Ovary (tissue), 9 donors: ENCODE measurements around the gene ZNF391. TPM values are rescaled to one million over a fixed set of nuclear protein-coding genes. Genes with fewer than 3 reads are reported as not detected.

Source experiments
- DNase-seq, 5 donors: peaks; one replicate each; pipeline ENCODE4 v3.0.0-alpha.2; 2019 to 2020
- H3K27ac ChIP-seq, 2 donors: fragments of 200-600 bp; one replicate each; pipeline versions ENCODE4 v1.5.1 to v1.8.0; 2019 to 2022
- H3K27me3 ChIP-seq: fragments of 200-600 bp; one replicate; pipeline ENCODE4 v1.8.0; 2022
- H3K36me3 ChIP-seq: fragments of 200-600 bp; sonication (generic); one replicate; pipeline ENCODE4 v1.5.1; 2019
- H3K4me1 ChIP-seq: one replicate; pipeline ENCODE4 v1.8.1; 2013; ENCODE audit warnings: mild to moderate bottlenecking, moderate library complexity; ENCODE audit not compliant: insufficient read depth
- H3K4me3 ChIP-seq: fragments of 200-600 bp; sonication (generic); one replicate; pipeline ENCODE4 v1.5.1; 2017
- H3K9me3 ChIP-seq, 2 donors: fragments of 200-600 bp in 1 of 2; sonication (generic) in 1 of 2; one replicate each; pipeline versions ENCODE4 v1.5.1 to v1.8.1; 2013 to 2019; ENCODE audit warnings: mild to moderate bottlenecking in 1 of 2, moderate library complexity in 1 of 2
- CTCF ChIP-seq, 3 donors: fragments of 450-650 bp in 2 of 3; fragments of 200-600 bp in 1 of 3; IDR thresholded peaks; one replicate each; pipeline versions ENCODE4 v1.5.1 to v1.8.0; 2016 to 2022; ENCODE audit warnings: antibody characterized with exemption in 3 of 3, mild to moderate bottlenecking in 1 of 3
- EP300 ChIP-seq: sonication (generic); formaldehyde crosslinking; IDR thresholded peaks from one replicate; pipeline ENCODE4 v1.6.1; 2017; ENCODE audit warnings: antibody characterized with exemption
- POLR2A ChIP-seq: fragments of 450-650 bp; IDR thresholded peaks from one replicate; pipeline ENCODE4 v1.6.1; 2017; ENCODE audit warnings: antibody characterized with exemption, mild to moderate bottlenecking, moderate library complexity
- WGBS, 3 donors: extraction: QIAGEN DNeasy Blood & Tissue Kit in 1 of 3; methylation state at CpG; one replicate each; pipeline versions ENCODE4 v1.1.5 to v1.1.7; 2013 to 2017; 5-methylcytosine and 5-hydroxymethylcytosine counted together
- intact Hi-C, 4 donors: fragments of 100-400 bp; cut with DNase I; formaldehyde crosslinking; loops; one replicate each; pipeline versions ENCODE4 v1.11.0 to v1.15.1; 2022 to 2023
- polyA plus RNA-seq, 2 donors: library from polyadenylated mRNA; stranded (reverse); fragments of 200-250 nt in 1 of 2; fragments of 350-450 nt in 1 of 2; fragmentation: Illumina TruSeq in 1 of 2; extraction: RNeasy Lipid Tissue Mini Kit (QIAGEN cat#74804) in 1 of 2; gene quantifications; one replicate each; pipeline ENCODE4 v1.2.3, GENCODE V29; 2013 to 2014
- total RNA-seq, 7 donors: library from RNA; depleted of rRNA in 2 of 7; stranded (reverse); fragments of >200 nt in 2 of 7; fragmentation: NEBNext Ultra II Directional in 3 of 7; extraction: Animal tissue kit (Norgen Biotek cat#: 25700) in 3 of 7; gene quantifications; one replicate each; pipeline versions ENCODE4 v1.1.0 to v1.2.4, GENCODE V29; 2016 to 2023
- donor health status: DM: no; HTN: no; CAD: no; lungs with moderate emphysema.
- donor health status: DM: no; HTN: no; CAD: no.
- donor health status: Bipolar disorder and iron deficiency.
- donor health status: DM: yes; HTN: yes; CAD: no.
- donor health status: DM: no; HTN: no; CAD: no.
- donor health status: DM: yes; HTN: yes; CAD: no.

The ZNF391 gene
- total and polyA plus RNA-seq, 9 donors = 2.3 to 10.1 (median 6.0) TPM

- no peak overlapping the region for H3K27ac ChIP-seq
- 95 to 98% (median 97%) methylated on average over 3 of the region's 3 CpGs for WGBS, 3 donors
- no peaks in the 10 kb centered on the region for H3K36me3 ChIP-seq
- DNase-seq = no peak
- no peaks in the 10 kb centered on the region for H3K27me3 ChIP-seq
- TF ChIP-seq EP300 (no peak), CTCF (IDR thresholded peaks at IDR 0.05) (no peak), POLR2A (no peak)
- H3K4me3 ChIP-seq = no peak overlapping the region
- H3K9me3 ChIP-seq = no peaks in the 10 kb centered on the region
- H3K4me1 ChIP-seq = no peaks in the 10 kb centered on the region
- intact Hi-C loops = no loop called here
Measured at GRCh38 chr6:27441001-27441400, 52.4 kb downstream of the ZNF391 start.

GRCh38 chr6:27442932-27443331 is 54.4 kb downstream of the ZNF391 start:
- no peak for DNase-seq
- H3K36me3 ChIP-seq = no peaks in the 10 kb centered on the region
- H3K4me1 ChIP-seq = no peaks in the 10 kb centered on the region
- 82 to 88% (median 87%) methylated on average over 1 of the region's 1 CpG for WGBS, 3 donors
- intact Hi-C loops = no loop called here
- H3K4me3 ChIP-seq = no peak overlapping the region
- peaks cover 0 to 5% of the 10 kb centered on the region in 2 donors for H3K9me3 ChIP-seq
- TF ChIP-seq POLR2A (no peak), CTCF (IDR thresholded peaks at IDR 0.05) (no peak), EP300 (no peak)
- no peaks in the 10 kb centered on the region for H3K27me3 ChIP-seq
- H3K27ac ChIP-seq = no peak overlapping the region

- no peak for TF ChIP-seq POLR2A
- TF ChIP-seq CTCF (IDR thresholded peaks at IDR 0.05) = no peak
- no peak for TF ChIP-seq EP300
- Histone ChIP-seq H3K4me3 (no peak overlapping the region), H3K9me3 (peaks cover 0 to 28% of the 10 kb centered on the region in 2 donors)
Measured at GRCh38 chr6:27448456-27448855, 59.9 kb downstream of the ZNF391 start.

GRCh38 chr6:27451660-27452390 is 63.3 kb downstream of the ZNF391 start:
- WGBS, 3 donors = 96 to 98% (median 97%) methylated on average over 9 of the region's 9 CpGs
- H3K4me3 ChIP-seq = no peak overlapping the region
- intact Hi-C loops = no loop called here
- DNase-seq = no peak
- TF ChIP-seq EP300 = no peak
- no peak for TF ChIP-seq CTCF (IDR thresholded peaks at IDR 0.05)
- no peak for TF ChIP-seq POLR2A
- H3K9me3 ChIP-seq = peaks cover 0 to 36% of the 10 kb centered on the region in 2 donors
- no peaks in the 10 kb centered on the region for H3K27me3 ChIP-seq
- no peak overlapping the region for H3K27ac ChIP-seq
- H3K36me3 ChIP-seq = peaks cover 4% of the 10 kb centered on the region
- H3K4me1 ChIP-seq = no peaks in the 10 kb centered on the region

More at GRCh38 chr6:27448456-27448855, 59.9 kb downstream of the ZNF391 start:
- DNase-seq = no peak
- intact Hi-C loops = no loop called here
- Histone ChIP-seq H3K27ac (no peak overlapping the region), H3K4me1 (no peaks in the 10 kb centered on the region), H3K36me3 (no peaks in the 10 kb centered on the region), H3K27me3 (no peaks in the 10 kb centered on the region)
- 92 to 100% (median 97%) methylated on average over 1 of the region's 1 CpG for WGBS, 3 donors
